Gastroesophageal sphincter (tissue), 4 donors: Measurements from ENCODE around the gene RASD1. TPM values are rescaled to one million over a fixed set of nuclear protein-coding genes. Genes with fewer than 3 reads are reported as not detected.

Experiments used
- ATAC-seq: fragments of 150-250 bp; one replicate; pipeline ENCODE4 v1.9.1; 2016; ENCODE audit warnings: mild to moderate bottlenecking, moderate library complexity
- H3K27ac ChIP-seq, 4 donors: fragments of 200-600 bp; sonication (generic) in 3 of 4; 1 replicate in 3 of 4; 2 replicates in 1 of 4; pipeline ENCODE4 v1.5.1; 2016 to 2019
- H3K27me3 ChIP-seq: fragments of 200-600 bp; sonication (generic); one replicate; pipeline ENCODE4 v1.5.1; 2019
- H3K36me3 ChIP-seq, 2 donors: fragments of 200-600 bp; sonication (generic); one replicate each; pipeline ENCODE4 v1.5.1; 2019; ENCODE audit warnings: control low read depth in 1 of 2
- H3K4me1 ChIP-seq, 3 donors: fragments of 200-600 bp; sonication (generic); 1 replicate in 2 of 3; 2 replicates in 1 of 3; pipeline ENCODE4 v1.5.1; 2016 to 2019; ENCODE audit warnings: control low read depth in 2 of 3
- H3K4me3 ChIP-seq, 2 donors: fragments of 200-600 bp; sonication (generic); one replicate each; pipeline ENCODE4 v1.5.1; 2019; ENCODE audit warnings: mild to moderate bottlenecking in 1 of 2, moderate library complexity in 1 of 2
- H3K9me3 ChIP-seq, 3 donors: fragments of 200-600 bp; sonication (generic); one replicate each; pipeline ENCODE4 v1.5.1; 2017 to 2019; ENCODE audit warnings: control low read depth in 2 of 3
- CTCF ChIP-seq, 4 experiments: fragments of 200-600 bp in 2 of 4; fragments of 450-650 bp in 2 of 4; sonication (generic) in 1 of 4; IDR thresholded peaks; one replicate each; pipeline ENCODE4 v1.5.1; 2017 to 2019; ENCODE audit warnings: antibody characterized with exemption in 4 of 4, mild to moderate bottlenecking in 2 of 4, moderate library complexity in 2 of 4
- EP300 ChIP-seq: sonication (generic); formaldehyde crosslinking; IDR thresholded peaks from one replicate; pipeline ENCODE4 v1.6.1; 2017; ENCODE audit warnings: antibody characterized with exemption, mild to moderate bottlenecking
- POLR2A ChIP-seq, 2 donors: fragments of 450-650 bp; IDR thresholded peaks; one replicate each; pipeline ENCODE4 v1.6.1; 2017; ENCODE audit warnings: antibody characterized with exemption in 2 of 2, mild to moderate bottlenecking in 2 of 2, moderate library complexity in 1 of 2
- POLR2AphosphoS5 ChIP-seq: sonication (generic); formaldehyde crosslinking; IDR thresholded peaks from one replicate; pipeline ENCODE4 v1.6.1; 2017; ENCODE audit warnings: antibody characterized with exemption
- WGBS, 2 donors: methylation state at CpG; one replicate each; pipeline ENCODE4 v1.1.5; 2018; ENCODE audit warnings: low coverage in 1 of 2; 5-methylcytosine and 5-hydroxymethylcytosine counted together
- total RNA-seq, 4 donors: library from RNA; depleted of rRNA; stranded (reverse); fragments of >200 nt; gene quantifications; one replicate each; pipeline ENCODE4 v1.1.0, GENCODE V29; 2016

The RASD1 gene
- total RNA-seq, 4 donors from 2014 or later: 2.6 to 24.6 (median 5.1) TPM

DNA sequence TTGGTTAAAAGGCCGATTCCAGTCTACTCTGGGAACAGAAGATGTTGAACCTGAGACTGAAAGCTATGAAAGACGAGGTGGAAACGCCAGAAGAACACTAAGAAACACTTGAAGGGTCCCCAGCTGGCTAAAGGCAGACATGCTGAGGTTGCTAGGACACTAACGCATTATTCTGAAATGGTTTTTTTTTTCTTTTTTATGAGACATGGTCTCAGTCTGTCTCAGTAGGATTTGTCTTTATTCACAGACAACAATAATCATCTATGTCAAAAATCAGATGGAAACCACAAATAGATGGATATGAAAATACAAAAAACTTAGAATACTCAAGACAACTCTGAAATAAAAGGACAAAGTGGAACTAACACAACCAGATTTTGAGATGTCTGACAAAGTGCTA lies 35.0 kb upstream of the RASD1 start:
- Histone ChIP-seq H3K27ac (no peak overlapping the region), H3K36me3 (no peaks in the 10 kb centered on the region), H3K9me3 (no peaks in the 10 kb centered on the region), H3K27me3 (no peaks in the 10 kb centered on the region), H3K4me1 (peaks cover 0 to 9% (median 0%) of the 10 kb centered on the region in 3 donors), H3K4me3 (no peak overlapping the region)
- no peak for ATAC-seq
- no peak for TF ChIP-seq EP300
- TF ChIP-seq POLR2A (IDR thresholded peaks at IDR 0.05): no peak
- TF ChIP-seq CTCF (IDR thresholded peaks at IDR 0.05): no peak
- no peak for TF ChIP-seq POLR2AphosphoS5
- WGBS, 2 donors: 66 to 70% methylated on average over 4 of the region's 4 CpGs

DNA sequence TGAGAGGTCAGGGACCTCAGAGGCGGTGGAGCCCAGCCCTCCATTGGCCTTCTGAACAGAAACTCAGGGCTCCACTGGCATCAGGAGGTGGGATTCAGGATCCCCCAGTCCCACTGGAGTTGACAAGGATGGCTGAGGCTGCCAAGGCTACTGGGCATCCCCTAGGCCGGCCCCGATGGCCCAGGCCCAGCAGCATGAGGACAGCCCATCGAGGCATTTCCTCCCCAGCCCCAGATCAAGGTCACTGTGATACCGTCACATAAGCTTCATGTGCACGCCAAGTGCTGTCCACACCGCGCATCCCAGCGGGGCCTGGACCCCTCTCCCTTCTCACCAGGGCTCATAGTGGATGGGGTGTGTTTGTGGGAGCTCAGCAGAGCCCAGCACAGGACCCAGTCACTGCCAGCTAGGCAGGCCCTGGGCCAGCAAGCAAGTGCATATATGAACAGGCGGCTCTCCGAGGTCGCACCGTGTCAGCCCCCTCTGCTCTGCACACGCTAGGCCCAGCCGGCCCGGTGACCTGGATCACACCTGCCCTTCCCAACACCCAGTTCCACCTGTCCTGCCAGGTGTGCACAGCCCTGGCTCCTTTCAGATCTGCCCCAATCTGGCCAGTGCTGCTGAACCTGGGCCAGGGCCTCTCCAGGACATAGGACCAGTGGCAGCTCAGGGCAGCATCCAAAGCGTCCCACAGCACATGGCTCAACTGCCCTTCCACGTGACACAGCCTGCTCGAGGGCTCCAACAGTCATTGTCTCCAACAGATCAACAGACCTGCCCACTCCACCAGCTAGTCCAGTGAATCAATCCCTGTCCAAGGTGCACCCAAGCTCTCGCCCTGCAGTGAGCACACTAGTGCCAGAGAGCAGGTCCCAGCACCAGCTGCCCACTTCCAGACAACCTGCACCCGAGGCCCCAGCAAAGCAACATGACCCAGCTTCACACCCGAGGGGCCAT lies 32.8 kb upstream of the RASD1 start:
- H3K27ac ChIP-seq: no peak overlapping the region
- WGBS, 2 donors: 71% methylated on average over 4 of the region's 22 CpGs; no CpG with 5 or more reads in 1 of the 2 donors
- ATAC-seq: no peak
- H3K4me1 ChIP-seq: peaks cover 0 to 12% (median 0%) of the 10 kb centered on the region in 3 donors
- no peak overlapping the region for H3K4me3 ChIP-seq
- no peak for TF ChIP-seq POLR2AphosphoS5
- H3K36me3 ChIP-seq: no peaks in the 10 kb centered on the region
- no peaks in the 10 kb centered on the region for H3K9me3 ChIP-seq
- no peaks in the 10 kb centered on the region for H3K27me3 ChIP-seq

DNA sequence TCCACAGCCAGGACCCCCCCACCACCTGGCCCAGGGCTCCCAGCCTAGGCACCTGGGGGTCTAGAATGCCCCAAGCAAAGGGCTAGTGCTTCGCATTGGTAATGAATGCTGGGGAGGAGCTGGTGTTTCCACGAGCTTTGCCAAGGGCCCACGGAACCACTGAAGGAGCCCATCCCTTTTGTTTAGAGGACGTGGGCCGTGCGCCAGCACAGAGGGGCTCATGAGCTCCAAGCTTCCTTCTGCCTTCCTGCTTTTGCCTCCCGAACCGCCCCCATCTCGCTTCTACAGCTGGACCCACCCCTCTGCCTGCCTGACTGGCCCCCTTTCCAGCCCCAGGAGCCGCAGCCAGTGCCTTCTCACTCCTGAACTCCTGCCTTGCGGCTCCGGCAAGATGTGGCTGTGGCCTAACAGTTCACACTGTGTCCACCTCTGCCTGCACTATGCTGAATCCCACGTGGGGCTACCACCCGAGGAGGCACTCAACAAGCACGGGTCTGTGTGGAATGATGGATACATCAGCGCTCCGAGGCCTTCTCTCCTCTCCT lies 31.8 kb upstream of the RASD1 start:
- 77 to 80% methylated on average over 2 to 7 of the region's 17 CpGs for WGBS, 2 donors
- ATAC-seq: no peak

GRCh38 chr17:17527534-17527933 lies 31.3 kb upstream of the RASD1 start:
- Histone ChIP-seq H3K36me3 (no peaks in the 10 kb centered on the region), H3K4me3 (no peak overlapping the region), H3K9me3 (no peaks in the 10 kb centered on the region), H3K27me3 (no peaks in the 10 kb centered on the region), H3K27ac (no peak overlapping the region), H3K4me1 (peaks cover 0 to 12% (median 0%) of the 10 kb centered on the region in 3 donors)
- no peak for ATAC-seq
- 67 to 100% methylated on average over 1 to 3 of the region's 11 CpGs for WGBS, 2 donors
- TF ChIP-seq EP300 (no peak), POLR2A (IDR thresholded peaks at IDR 0.05) (no peak), CTCF (IDR thresholded peaks at IDR 0.05) (no peak), POLR2AphosphoS5 (no peak)

More for the DNA sequence above, 31.8 kb upstream of the RASD1 start:
- Histone ChIP-seq H3K4me1 (peaks cover 0 to 12% (median 0%) of the 10 kb centered on the region in 3 donors), H3K4me3 (no peak overlapping the region), H3K27me3 (no peaks in the 10 kb centered on the region), H3K27ac (no peak overlapping the region), H3K36me3 (no peaks in the 10 kb centered on the region), H3K9me3 (no peaks in the 10 kb centered on the region)
- TF ChIP-seq CTCF (IDR thresholded peaks at IDR 0.05): no peak
- no peak for TF ChIP-seq EP300
- no peak for TF ChIP-seq POLR2A (IDR thresholded peaks at IDR 0.05)
- no peak for TF ChIP-seq POLR2AphosphoS5

DNA sequence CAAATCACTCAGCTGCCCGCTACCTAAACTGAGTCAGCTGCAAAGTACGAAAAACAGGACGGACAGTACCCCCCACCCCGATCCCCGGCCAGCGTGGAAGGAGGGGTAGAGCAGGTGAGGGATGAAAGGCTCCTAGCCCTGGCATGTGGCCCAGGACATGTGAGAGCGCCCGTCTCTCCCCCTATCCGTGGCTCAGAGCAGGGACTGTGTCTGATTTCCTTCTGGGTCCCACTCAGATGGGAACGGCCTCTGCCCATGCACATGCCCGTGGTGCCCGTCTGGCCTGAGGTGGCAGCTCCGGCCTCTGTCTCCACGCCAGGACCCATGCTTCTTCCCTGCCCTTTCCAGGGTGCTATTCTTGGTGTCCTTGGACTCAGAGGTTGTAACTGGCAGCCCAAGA lies 30.2 kb upstream of the RASD1 start:
- 100% methylated on average over 1 of the region's 14 CpGs for WGBS, 2 donors
- H3K4me1 ChIP-seq: peaks cover 0 to 12% (median 0%) of the 10 kb centered on the region in 3 donors
- no peaks in the 10 kb centered on the region for H3K9me3 ChIP-seq
- no peak for ATAC-seq
- H3K36me3 ChIP-seq: peaks cover 0 to 6% of the 10 kb centered on the region in 2 donors
- no peak overlapping the region for H3K27ac ChIP-seq
- TF ChIP-seq CTCF (IDR thresholded peaks at IDR 0.05) (no peak), POLR2AphosphoS5 (no peak), POLR2A (IDR thresholded peaks at IDR 0.05) (no peak), EP300 (no peak)
- H3K27me3 ChIP-seq: no peaks in the 10 kb centered on the region
- no peak overlapping the region for H3K4me3 ChIP-seq
